ENCODE data around the gene ART3.

The ART3 gene

DNA sequence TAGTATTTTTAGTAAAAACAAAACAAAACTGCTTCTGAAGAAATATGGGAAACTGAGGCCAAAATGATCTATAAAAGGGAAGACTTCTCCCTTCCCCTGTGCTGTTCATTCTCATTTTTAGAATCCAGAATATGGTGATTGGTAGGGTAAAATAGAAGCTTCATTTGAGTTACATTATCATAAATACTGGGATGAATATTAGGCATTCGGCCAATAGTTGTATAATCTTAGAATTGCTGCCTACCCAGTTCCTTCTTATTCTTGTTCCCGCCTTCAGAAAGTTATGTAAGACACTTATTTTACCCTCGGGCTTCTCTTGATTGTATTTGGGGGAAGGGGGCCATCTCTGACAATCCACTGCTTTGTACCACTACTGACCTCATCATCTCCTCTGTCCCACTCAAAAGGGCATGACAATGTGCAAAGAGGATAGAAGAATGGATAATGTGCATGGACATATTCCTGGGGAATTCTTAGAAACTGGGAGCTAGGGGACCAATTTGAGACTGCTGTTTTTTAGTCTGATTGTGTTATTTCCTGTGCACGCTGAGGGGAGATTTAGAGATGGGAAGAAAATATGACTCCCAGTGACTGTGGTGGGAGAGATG is 588 bp downstream of the ART3 start:
- Histone ChIP-seq H4K5ac (ENCODE audit: low read length) (no peak overlapping the region), H2AK5ac (ENCODE audit: low read length) (no peak overlapping the region), H3K4me2 (ENCODE audit: low read length) (no peak overlapping the region), H2BK120ac (ENCODE audit: low read depth, low read length) (no peak overlapping the region), H3K9ac (ENCODE audit: low read length) (no peak overlapping the region), H2BK5ac (ENCODE audit: low read length) (no peak overlapping the region), H3K4me3 (ENCODE audit: low read length) (no peak overlapping the region), H3K18ac (ENCODE audit: low read length) (no peak overlapping the region), H3K36me3 (ENCODE audit: control insufficient read depth, insufficient read depth, low read length) (no peaks in the 10 kb centered on the region), H3K23ac (ENCODE audit: low read length) (no peak overlapping the region), H2BK15ac (replicated peaks; ENCODE audit: low read depth) (no peak overlapping the region), H3K27me3 (ENCODE audit: insufficient read depth, low read length, poor library complexity) (no peaks in the 10 kb centered on the region), H4K8ac (ENCODE audit: low read depth, low read length) (no peak overlapping the region), H3K79me2 (ENCODE audit: control insufficient read depth, insufficient read depth, low read length) (no peaks in the 10 kb centered on the region), H3K79me1 (ENCODE audit: low read length) (no peaks in the 10 kb centered on the region), H3K4ac (ENCODE audit: low read depth, low read length) (no peak overlapping the region), H3K27ac (ENCODE audit: low read depth, low read length) (no peak overlapping the region), H3K56ac (ENCODE audit: low read length) (no peak overlapping the region), H3K4me1 (ENCODE audit: control insufficient read depth, low read depth, low read length) (no peaks in the 10 kb centered on the region)
- no peak for DNase-seq
- no CpG with 5 or more reads among the region's 4 CpGs for WGBS (ENCODE audit: extremely low coverage, insufficient coverage, low lambda C conversion rate)

DNA sequence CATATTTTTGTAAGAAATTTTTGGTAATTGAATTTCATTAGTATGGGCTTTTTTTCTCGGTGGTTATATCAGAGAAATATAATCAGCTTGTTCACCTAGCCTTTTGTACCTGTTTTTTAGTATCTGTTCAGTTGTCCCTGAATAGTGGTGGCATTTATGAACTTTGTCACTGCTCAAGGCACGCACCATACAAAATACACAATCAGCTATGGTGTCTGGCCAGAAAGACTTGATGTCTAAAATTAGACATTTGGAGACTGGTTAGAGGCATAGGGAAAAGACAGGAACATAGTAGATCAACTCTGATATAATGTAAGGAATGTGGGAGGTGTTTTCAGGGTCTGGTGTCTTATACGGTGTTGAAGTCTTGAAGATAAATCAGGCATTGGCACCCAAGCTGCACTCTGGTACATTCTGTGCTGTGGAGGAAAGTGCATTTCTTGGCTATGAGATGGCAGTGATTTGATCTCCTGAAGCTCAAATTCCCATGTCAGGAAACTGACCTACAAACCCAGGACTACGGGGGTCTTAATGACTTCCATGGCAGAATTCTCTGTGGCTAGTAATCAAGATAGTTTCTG is 3.6 kb downstream of the ART3 start:
- no peaks in the 10 kb centered on the region for H3K79me1 ChIP-seq (ENCODE audit: low read length)
- no peak overlapping the region for H3K23ac ChIP-seq (ENCODE audit: low read length)
- H3K4me1 ChIP-seq (ENCODE audit: control insufficient read depth, low read depth, low read length), result no peaks in the 10 kb centered on the region
- no peak overlapping the region for H3K4me3 ChIP-seq (ENCODE audit: low read length)
- H2AK5ac ChIP-seq (ENCODE audit: low read length), result no peak overlapping the region
- no peak overlapping the region for H3K56ac ChIP-seq (ENCODE audit: low read length)
- no peaks in the 10 kb centered on the region for H3K36me3 ChIP-seq (ENCODE audit: control insufficient read depth, insufficient read depth, low read length)
- WGBS (ENCODE audit: extremely low coverage, insufficient coverage, low lambda C conversion rate), result no CpG with 5 or more reads among the region's 4 CpGs
- no peak overlapping the region for H3K4ac ChIP-seq (ENCODE audit: low read depth, low read length)
- H2BK5ac ChIP-seq (ENCODE audit: low read length), result no peak overlapping the region
- no peak overlapping the region for H4K8ac ChIP-seq (ENCODE audit: low read depth, low read length)
- H4K5ac ChIP-seq (ENCODE audit: low read length), result no peak overlapping the region
- H3K27me3 ChIP-seq (ENCODE audit: insufficient read depth, low read length, poor library complexity), result no peaks in the 10 kb centered on the region
- H3K9ac ChIP-seq (ENCODE audit: low read length), result no peak overlapping the region
- H2BK15ac ChIP-seq (replicated peaks; ENCODE audit: low read depth), result no peak overlapping the region
- no peaks in the 10 kb centered on the region for H3K79me2 ChIP-seq (ENCODE audit: control insufficient read depth, insufficient read depth, low read length)
- H3K18ac ChIP-seq (ENCODE audit: low read length), result no peak overlapping the region
- DNase-seq, result no peak
- H2BK120ac ChIP-seq (ENCODE audit: low read depth, low read length), result no peak overlapping the region
- H3K4me2 ChIP-seq (ENCODE audit: low read length), result no peak overlapping the region
- no peak overlapping the region for H3K27ac ChIP-seq (ENCODE audit: low read depth, low read length)

DNA sequence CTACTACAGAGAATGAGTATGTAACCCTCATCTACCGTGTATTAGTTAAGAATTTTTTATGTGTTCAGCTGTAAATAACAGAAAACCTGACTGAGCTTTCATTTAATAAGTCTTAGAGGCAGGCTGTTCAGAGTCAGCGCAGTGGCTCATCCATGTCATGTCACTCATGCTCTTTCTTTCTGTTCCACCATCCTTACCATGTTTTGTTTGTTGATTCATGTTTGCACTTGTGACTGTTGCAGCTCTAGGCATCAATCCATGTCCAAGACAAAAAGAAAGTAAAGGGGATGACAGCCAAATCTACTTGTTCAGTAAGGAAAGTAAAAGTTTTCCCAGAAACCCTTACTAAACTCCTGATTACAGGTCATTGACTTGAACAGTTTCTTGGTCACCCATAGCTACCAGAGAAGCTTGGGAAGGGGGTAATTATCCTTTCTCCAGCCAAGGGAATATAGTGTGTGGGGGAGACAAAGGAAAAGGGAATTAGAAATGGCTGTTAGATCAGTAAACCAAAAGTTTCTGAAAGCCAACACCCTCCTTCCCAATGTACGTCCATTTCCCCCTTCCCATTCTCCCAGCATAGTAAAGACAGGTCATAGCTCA is 9.0 kb downstream of the ART3 start:
- no peaks in the 10 kb centered on the region for H3K36me3 ChIP-seq (ENCODE audit: control insufficient read depth, insufficient read depth, low read length)
- H3K23ac ChIP-seq (ENCODE audit: low read length), result no peak overlapping the region
- H3K56ac ChIP-seq (ENCODE audit: low read length), result no peak overlapping the region
- no peak overlapping the region for H3K27ac ChIP-seq (ENCODE audit: low read depth, low read length)
- WGBS (ENCODE audit: extremely low coverage, insufficient coverage, low lambda C conversion rate), result no CpG with 5 or more reads among the region's 3 CpGs
- no peak overlapping the region for H2AK5ac ChIP-seq (ENCODE audit: low read length)
- no peaks in the 10 kb centered on the region for H3K4me1 ChIP-seq (ENCODE audit: control insufficient read depth, low read depth, low read length)
- no peak overlapping the region for H4K5ac ChIP-seq (ENCODE audit: low read length)
- H3K79me1 ChIP-seq (ENCODE audit: low read length), result no peaks in the 10 kb centered on the region
- H2BK5ac ChIP-seq (ENCODE audit: low read length), result no peak overlapping the region
- no peak for DNase-seq
- no peaks in the 10 kb centered on the region for H3K79me2 ChIP-seq (ENCODE audit: control insufficient read depth, insufficient read depth, low read length)
- H3K4me3 ChIP-seq (ENCODE audit: low read length), result no peak overlapping the region
- H2BK15ac ChIP-seq (replicated peaks; ENCODE audit: low read depth), result no peak overlapping the region
- no peak overlapping the region for H3K9ac ChIP-seq (ENCODE audit: low read length)
- H3K18ac ChIP-seq (ENCODE audit: low read length), result no peak overlapping the region
- H2BK120ac ChIP-seq (ENCODE audit: low read depth, low read length), result no peak overlapping the region
- H3K27me3 ChIP-seq (ENCODE audit: insufficient read depth, low read length, poor library complexity), result no peaks in the 10 kb centered on the region
- H3K4me2 ChIP-seq (ENCODE audit: low read length), result no peak overlapping the region
- H3K4ac ChIP-seq (ENCODE audit: low read depth, low read length), result no peak overlapping the region
- H4K8ac ChIP-seq (ENCODE audit: low read depth, low read length), result no peak overlapping the region

DNA sequence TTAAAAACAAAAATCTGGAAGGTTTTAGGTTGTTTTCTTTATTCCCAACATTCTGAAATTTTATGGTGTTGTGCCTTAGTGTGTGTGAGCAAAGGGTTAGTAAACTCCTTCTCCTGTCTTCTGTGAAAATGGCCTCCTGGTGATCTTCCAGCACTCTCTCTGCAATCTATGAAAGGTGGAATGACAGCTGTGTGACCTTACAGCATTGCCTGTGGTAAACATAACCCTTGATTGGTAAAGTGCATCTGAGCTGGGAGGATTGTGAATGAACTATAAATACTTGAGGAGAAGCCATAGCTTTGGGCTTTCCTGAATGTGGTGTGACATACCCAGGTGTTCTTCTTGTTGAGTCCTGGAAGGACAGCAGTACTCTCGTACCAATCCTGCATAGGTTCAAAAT is 10.0 kb downstream of the ART3 start:
- no peaks in the 10 kb centered on the region for H3K27me3 ChIP-seq (ENCODE audit: insufficient read depth, low read length, poor library complexity)
- H2AK5ac ChIP-seq (ENCODE audit: low read length), result no peak overlapping the region
- H3K79me2 ChIP-seq (ENCODE audit: control insufficient read depth, insufficient read depth, low read length), result no peaks in the 10 kb centered on the region
- no peaks in the 10 kb centered on the region for H3K36me3 ChIP-seq (ENCODE audit: control insufficient read depth, insufficient read depth, low read length)
- H3K27ac ChIP-seq (ENCODE audit: low read depth, low read length), result no peak overlapping the region
- no CpG with 5 or more reads among the region's 1 CpG for WGBS (ENCODE audit: extremely low coverage, insufficient coverage, low lambda C conversion rate)
- H2BK5ac ChIP-seq (ENCODE audit: low read length), result no peak overlapping the region
- H3K4me1 ChIP-seq (ENCODE audit: control insufficient read depth, low read depth, low read length), result no peaks in the 10 kb centered on the region
- H2BK15ac ChIP-seq (replicated peaks; ENCODE audit: low read depth), result no peak overlapping the region
- H3K18ac ChIP-seq (ENCODE audit: low read length), result no peak overlapping the region
- DNase-seq, result no peak
- H3K79me1 ChIP-seq (ENCODE audit: low read length), result no peaks in the 10 kb centered on the region
- no peak overlapping the region for H2BK120ac ChIP-seq (ENCODE audit: low read depth, low read length)
- H3K23ac ChIP-seq (ENCODE audit: low read length), result peak overlapping the region; percentile 53
- no peak overlapping the region for H4K8ac ChIP-seq (ENCODE audit: low read depth, low read length)
- H3K4me2 ChIP-seq (ENCODE audit: low read length), result no peak overlapping the region
- H3K56ac ChIP-seq (ENCODE audit: low read length), result no peak overlapping the region
- no peak overlapping the region for H3K9ac ChIP-seq (ENCODE audit: low read length)
- H4K5ac ChIP-seq (ENCODE audit: low read length), result no peak overlapping the region
- H3K4ac ChIP-seq (ENCODE audit: low read depth, low read length), result no peak overlapping the region
- no peak overlapping the region for H3K4me3 ChIP-seq (ENCODE audit: low read length)

DNA sequence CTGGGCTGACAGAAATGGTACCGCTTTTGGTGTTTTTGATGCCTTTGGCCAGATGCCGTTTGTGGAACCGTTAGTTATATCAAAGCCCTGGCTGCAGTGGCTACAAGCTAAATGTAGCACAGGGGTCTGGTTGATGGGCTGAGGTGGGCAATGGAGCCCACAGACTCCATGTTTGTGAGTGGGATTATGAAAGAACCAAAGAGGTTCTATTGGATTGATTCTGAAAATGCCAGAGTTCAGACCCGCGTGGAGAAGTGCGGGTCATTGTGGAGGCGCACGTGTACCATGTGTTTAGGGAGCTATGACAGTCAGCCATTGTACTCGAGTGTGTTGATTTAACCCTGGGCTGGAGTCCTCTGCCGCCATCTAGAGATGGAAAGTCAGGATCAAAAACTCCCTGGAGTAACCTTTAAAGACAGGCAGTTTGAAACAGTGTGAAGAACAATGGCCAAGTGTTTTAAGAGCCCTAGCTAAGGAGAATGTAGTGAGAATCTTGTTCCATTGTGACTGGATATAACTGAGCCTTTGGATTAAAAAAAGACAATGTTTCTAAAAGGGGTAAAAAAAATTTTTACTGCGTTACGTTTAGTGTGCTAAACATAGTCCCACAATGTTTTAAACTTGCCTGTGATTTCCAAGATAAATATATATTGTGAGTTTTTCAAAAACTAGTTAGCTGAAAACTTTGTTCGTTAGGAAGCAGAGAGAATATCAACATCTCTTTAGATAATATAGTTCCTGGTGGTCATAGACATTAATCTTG is 12.7 kb downstream of the ART3 start:
- H3K27me3 ChIP-seq (ENCODE audit: insufficient read depth, low read length, poor library complexity), result no peaks in the 10 kb centered on the region
- no peak overlapping the region for H2BK120ac ChIP-seq (ENCODE audit: low read depth, low read length)
- no peaks in the 10 kb centered on the region for H3K79me1 ChIP-seq (ENCODE audit: low read length)
- no peaks in the 10 kb centered on the region for H3K4me1 ChIP-seq (ENCODE audit: control insufficient read depth, low read depth, low read length)
- H4K5ac ChIP-seq (ENCODE audit: low read length), result no peak overlapping the region
- DNase-seq, result peak; percentile 91
- H3K27ac ChIP-seq (ENCODE audit: low read depth, low read length), result no peak overlapping the region
- peak overlapping the region; percentile 56 for H3K56ac ChIP-seq (ENCODE audit: low read length)
- no peak overlapping the region for H2BK15ac ChIP-seq (replicated peaks; ENCODE audit: low read depth)
- H4K8ac ChIP-seq (ENCODE audit: low read depth, low read length), result no peak overlapping the region
- no peak overlapping the region for H3K4me3 ChIP-seq (ENCODE audit: low read length)
- no peaks in the 10 kb centered on the region for H3K79me2 ChIP-seq (ENCODE audit: control insufficient read depth, insufficient read depth, low read length)
- H3K18ac ChIP-seq (ENCODE audit: low read length), result no peak overlapping the region
- peak overlapping the region; percentile 11 for H3K9ac ChIP-seq (ENCODE audit: low read length)
- H3K4me2 ChIP-seq (ENCODE audit: low read length), result peak overlapping the region; percentile 21
- no peak overlapping the region for H2AK5ac ChIP-seq (ENCODE audit: low read length)
- no CpG with 5 or more reads among the region's 13 CpGs for WGBS (ENCODE audit: extremely low coverage, insufficient coverage, low lambda C conversion rate)
- H3K4ac ChIP-seq (ENCODE audit: low read depth, low read length), result no peak overlapping the region
- no peaks in the 10 kb centered on the region for H3K36me3 ChIP-seq (ENCODE audit: control insufficient read depth, insufficient read depth, low read length)
- no peak overlapping the region for H2BK5ac ChIP-seq (ENCODE audit: low read length)
- H3K23ac ChIP-seq (ENCODE audit: low read length), result no peak overlapping the region
